OCI-LY7 (cell line): ENCODE measurements around the gene FAM234B.

Experiments
- CTCF ChIP-seq: fragments of 200-600 bp; sonication (generic); conservative IDR thresholded peaks from 2 replicates; pipeline ENCODE4 v1.5.1; 2014; ENCODE audit warnings: mild to moderate bottlenecking, antibody characterized with exemption, low read length, moderate library complexity, mixed read lengths
- EZH2phosphoT487 ChIP-seq: fragments of 200-600 bp; sonication (generic); IDR thresholded peaks from 2 replicates; pipeline ENCODE4 v1.6.1; 2018; ENCODE audit warnings: low read depth, borderline replicate concordance, mild to moderate bottlenecking, mixed run types, antibody characterized with exemption, low read length, moderate library complexity, mixed read lengths

GRCh38 chr12:13103391-13104033 is 59.3 kb downstream of the FAM234B start, which contains the start of gene GSG1:
- TF ChIP-seq CTCF: no peak
- TF ChIP-seq EZH2phosphoT487: no peak
